Omental fat pad (tissue), 4 donors: ENCODE data around the gene SNX12. TPM values are rescaled to one million over a fixed set of nuclear protein-coding genes. Genes with fewer than 3 reads are reported as not detected.

Source experiments
- ATAC-seq: fragments of 150-250 bp; one replicate; pipeline ENCODE4 v1.9.1; 2016; ENCODE audit warnings: mild to moderate bottlenecking, moderate library complexity; ENCODE audit not compliant: low FRiP score
- DNase-seq: peaks from one replicate; pipeline ENCODE4 v3.0.0-alpha.2; 2019; ENCODE audit warnings: low spot score
- CTCF ChIP-seq, 3 donors: fragments of 450-650 bp; IDR thresholded peaks; one replicate each; pipeline ENCODE4 v1.5.1; 2016 to 2017; ENCODE audit warnings: antibody characterized with exemption in 3 of 3, mild to moderate bottlenecking in 3 of 3, moderate library complexity in 2 of 3
- total RNA-seq, 4 donors: library from RNA; depleted of rRNA; stranded (reverse); fragments of >200 nt; gene quantifications; one replicate each; pipeline ENCODE4 v1.1.0, GENCODE V29; 2016

SNX12 gene
- total RNA-seq, 4 donors from 2014 or later, result 34.9 to 53.4 (median 43.7) TPM

GRCh38 chrX:71099736-71100135 is 31.6 kb upstream of the SNX12 start:
- no peak for DNase-seq

GRCh38 chrX:71098951-71099506 is 30.9 kb upstream of the SNX12 start:
- no peak for TF ChIP-seq CTCF (IDR thresholded peaks at IDR 0.05)
- ATAC-seq, result no peak
- DNase-seq, result no peak

More at GRCh38 chrX:71099736-71100135, 31.6 kb upstream of the SNX12 start:
- TF ChIP-seq CTCF (IDR thresholded peaks at IDR 0.05), result no peak
- ATAC-seq, result no peak

GRCh38 chrX:71098302-71098701 is 30.2 kb upstream of the SNX12 start:
- DNase-seq, result peak; percentile 50
- ATAC-seq, result no peak
- TF ChIP-seq CTCF (IDR thresholded peaks at IDR 0.05), result no peak

GRCh38 chrX:71096760-71097032 is 28.6 kb upstream of the SNX12 start:
- TF ChIP-seq CTCF (IDR thresholded peaks at IDR 0.05), result no peak
- DNase-seq, result no peak
- ATAC-seq, result no peak

- TF ChIP-seq CTCF (IDR thresholded peaks at IDR 0.05), result no peak
- ATAC-seq (peak; percentile 22), DNase-seq (no peak)
These were observed 28.0 kb upstream of the SNX12 start for GRCh38 chrX:71095981-71096759.

GRCh38 chrX:71095555-71095980 is 27.4 kb upstream of the SNX12 start, which contains the start of gene FOXO4:
FOXO4 (plus strand) TSS chrX:71095851; CDS start chrX:71096529, 678 bp downstream.
- ATAC-seq, result peak; percentile 86
- TF ChIP-seq CTCF (IDR thresholded peaks at IDR 0.05), result no peak
- DNase-seq, result peak; percentile 62

- no peak for DNase-seq
- no peak for TF ChIP-seq CTCF (IDR thresholded peaks at IDR 0.05)
These were observed 26.9 kb upstream of the SNX12 start for GRCh38 chrX:71095033-71095432.

More at GRCh38 chrX:71095033-71095432, 26.9 kb upstream of the SNX12 start:
- no peak for ATAC-seq
